ENCODE data around the gene MYO1D.

GRCh38 chr17:32880671-32881453 is 3.9 kb upstream of the MYO1D start:
- TF ChIP-seq CTCF (conservative IDR thresholded peaks at IDR 0.05; ENCODE audit: low read depth, low read length) (no peak), EZH2 (IDR thresholded peaks at IDR 0.05; ENCODE audit: low read length, unreplicated experiment) (no peak), EZH2phosphoT487 (IDR thresholded peaks at IDR 0.05; ENCODE audit: borderline replicate concordance, low read length) (no peak)
